Right atrium auricular region (tissue), 2 donors: ENCODE data around the gene LYPD5. TPM values are rescaled to one million over a fixed set of nuclear protein-coding genes. Genes with fewer than 3 reads are reported as not detected.
"Not testable (repeated sequence)": the region's sequence is repeated elsewhere in the genome, so short reads cannot be mapped to it uniquely, and the experiment has no call there.

Experiments used
- DNase-seq: peaks from one replicate; pipeline ENCODE4 v3.0.0-alpha.2; 2019; ENCODE audit warnings: low spot score
- H3K27ac ChIP-seq, 2 donors: fragments of 200-600 bp; sonication (generic); 1 replicate in 1 of 2; 2 replicates in 1 of 2; pipeline ENCODE4 v1.5.1; 2016 to 2019
- H3K27me3 ChIP-seq, 2 donors: fragments of 200-600 bp; sonication (generic); one replicate each; pipeline versions ENCODE4 v1.5.1 to v1.6.0; 2017 to 2019
- H3K36me3 ChIP-seq: fragments of 200-600 bp; sonication (generic); one replicate; pipeline ENCODE4 v1.5.1; 2016
- H3K4me1 ChIP-seq, 2 donors: fragments of 200-600 bp; sonication (generic); one replicate each; pipeline versions ENCODE4 v1.5.1 to v1.6.0; 2017 to 2019
- H3K4me3 ChIP-seq, 2 donors: fragments of 200-600 bp; sonication (generic); 1 replicate in 1 of 2; 2 replicates in 1 of 2; pipeline ENCODE4 v1.5.1; 2017 to 2019; ENCODE audit warnings: mild to moderate bottlenecking in 1 of 2, moderate library complexity in 1 of 2
- H3K9me3 ChIP-seq, 2 donors: fragments of 200-600 bp; sonication (generic); one replicate each; pipeline ENCODE4 v1.5.1; 2019
- CTCF ChIP-seq, 2 donors: fragments of 200-600 bp; sonication (generic); IDR thresholded peaks; one replicate each; pipeline ENCODE4 v1.5.1; 2019; ENCODE audit warnings: antibody characterized with exemption in 2 of 2
- total RNA-seq, 2 donors: library from RNA; depleted of rRNA; stranded (reverse); fragments of >200 nt; gene quantifications; one replicate each; pipeline ENCODE4 v1.1.0, GENCODE V29; 2016

The LYPD5 gene
- total RNA-seq, 2 donors from 2014 or later: 0.63 to 3.9 TPM

GRCh38 chr19:43839139-43839538, 36.9 kb upstream of the LYPD5 start:
- no peak for TF ChIP-seq CTCF (IDR thresholded peaks at IDR 0.05)
- Histone ChIP-seq H3K27me3 (no peaks in the 10 kb centered on the region), H3K4me3 (no peak overlapping the region), H3K36me3 (peaks cover 99% of the 10 kb centered on the region), H3K9me3 (peaks cover 20 to 99% of the 10 kb centered on the region in 2 donors), H3K27ac (no peak overlapping the region), H3K4me1 (no peaks in the 10 kb centered on the region)
- DNase-seq: no peak

GRCh38 chr19:43826787-43827754, 24.8 kb upstream of the LYPD5 start, which contains the start of gene ZNF283:
ZNF283 (plus strand) TSS chr19:43827321; CDS start chr19:43833505, 6,184 bp downstream.
- DNase-seq: peak; percentile 88
- Histone ChIP-seq H3K4me1 (peaks cover 0 to 5% of the 10 kb centered on the region in 2 donors), H3K27me3 (peaks cover 0 to 3% of the 10 kb centered on the region in 2 donors), H3K27ac (peak within 1 kb of the TSS; percentile 79 to 86), H3K9me3 (no peaks in the 10 kb centered on the region), H3K4me3 (peak within 1 kb of the TSS; percentile 75 to 78), H3K36me3 (peaks cover 28% of the 10 kb centered on the region)
- peak in 1 of 2 donors; percentile 18 for TF ChIP-seq CTCF (IDR thresholded peaks at IDR 0.05)

DNA sequence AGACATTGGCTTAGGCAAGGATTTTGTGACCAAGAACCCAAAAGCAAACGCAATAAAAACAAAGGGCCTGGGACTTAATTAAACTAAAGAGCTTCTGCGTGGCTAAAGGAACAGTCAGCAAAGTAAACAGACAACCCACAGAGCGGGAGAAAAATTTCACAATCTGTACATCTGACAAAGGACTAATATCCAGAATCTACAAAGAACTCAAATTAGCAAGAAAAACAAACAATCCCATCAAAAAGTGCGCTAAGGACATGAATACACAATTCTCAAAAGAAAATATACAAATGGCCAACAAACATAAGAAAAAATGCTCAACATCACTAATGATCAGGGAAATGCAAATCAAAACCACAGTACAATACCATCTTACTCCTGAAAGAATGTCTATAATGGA, 22.3 kb upstream of the LYPD5 start:
- H3K36me3 ChIP-seq, H3K9me3 ChIP-seq, H3K27ac ChIP-seq, DNase-seq, H3K27me3 ChIP-seq, H3K4me3 ChIP-seq: not testable (repeated sequence)
- peaks cover 0 to 12% of the 10 kb centered on the region in 2 donors for H3K4me1 ChIP-seq

GRCh38 chr19:43823856-43824255, 21.6 kb upstream of the LYPD5 start:
- not testable (repeated sequence) for DNase-seq, H3K36me3 ChIP-seq, H3K27ac ChIP-seq, H3K27me3 ChIP-seq, H3K9me3 ChIP-seq, H3K4me3 ChIP-seq
- H3K4me1 ChIP-seq: peaks cover 0 to 12% of the 10 kb centered on the region in 2 donors

- no peak overlapping the region for H3K27ac ChIP-seq
- H3K4me1 ChIP-seq: peaks cover 0 to 7% of the 10 kb centered on the region in 2 donors
- H3K36me3 ChIP-seq: no peaks in the 10 kb centered on the region
- no peaks in the 10 kb centered on the region for H3K9me3 ChIP-seq
- no peak for TF ChIP-seq CTCF (IDR thresholded peaks at IDR 0.05)
- H3K27me3 ChIP-seq: peaks cover 0 to 3% of the 10 kb centered on the region in 2 donors
- peak overlapping the region; percentile 50 to 53 for H3K4me3 ChIP-seq
- DNase-seq: no peak
These were observed 18.6 kb upstream of the LYPD5 start for GRCh38 chr19:43820884-43821215.

GRCh38 chr19:43820098-43820883, 18.0 kb upstream of the LYPD5 start:
- DNase-seq: no peak
- H3K27ac ChIP-seq: no peak overlapping the region
- no peak for TF ChIP-seq CTCF (IDR thresholded peaks at IDR 0.05)
- H3K27me3 ChIP-seq: peaks cover 0 to 3% of the 10 kb centered on the region in 2 donors
- H3K9me3 ChIP-seq: no peaks in the 10 kb centered on the region
- no peaks in the 10 kb centered on the region for H3K36me3 ChIP-seq
- peak overlapping the region; percentile 50 to 53 for H3K4me3 ChIP-seq
- H3K4me1 ChIP-seq: peaks cover 0 to 7% of the 10 kb centered on the region in 2 donors
